ENCODE measurements around the gene NEURL1B. TPM values are rescaled to one million over a fixed set of nuclear protein-coding genes. Genes with fewer than 3 reads are reported as not detected.

Gene NEURL1B
- total RNA-seq, 1 donor from 2014 or later = 30.9 TPM

GRCh38 chr5:172634106-172634899 lies 6.8 kb upstream of the NEURL1B start:
- intact Hi-C loops (cut with DNase I) = no loop called here
- H3K4me1 ChIP-seq = peaks cover 10% of the 10 kb centered on the region
- H3K9me3 ChIP-seq = no peaks in the 10 kb centered on the region
- no peak overlapping the region for H3K27ac ChIP-seq
- H3K27me3 ChIP-seq = no peaks in the 10 kb centered on the region
- no peaks in the 10 kb centered on the region for H3K36me3 ChIP-seq
- no peak overlapping the region for H3K4me3 ChIP-seq
- DNase-seq (ENCODE audit: extremely low spot score in 2 of 2) = no peak
- TF ChIP-seq POLR2A (IDR thresholded peaks at IDR 0.05) (no peak), CTCF (IDR thresholded peaks at IDR 0.05) (no peak), POLR2AphosphoS5 (IDR thresholded peaks at IDR 0.05; ENCODE audit: insufficient read depth in 1 of 2, low read depth in 1 of 2) (no peak)

- no peak for TF ChIP-seq POLR2A (IDR thresholded peaks at IDR 0.05)
- Histone ChIP-seq H3K4me3 (no peak overlapping the region), H3K9me3 (no peaks in the 10 kb centered on the region), H3K36me3 (no peaks in the 10 kb centered on the region), H3K27ac (no peak overlapping the region), H3K4me1 (peaks cover 10% of the 10 kb centered on the region), H3K27me3 (no peaks in the 10 kb centered on the region)
- DNase-seq (ENCODE audit: extremely low spot score in 2 of 2) = no peak
- intact Hi-C loops (cut with DNase I) = no loop called here
These were observed 6.0 kb upstream of the NEURL1B start for GRCh38 chr5:172635038-172635437.

GRCh38 chr5:172636279-172637050 lies 4.6 kb upstream of the NEURL1B start:
- TF ChIP-seq CTCF (IDR thresholded peaks at IDR 0.05) = no peak
- no peak overlapping the region for H3K4me3 ChIP-seq
- no peaks in the 10 kb centered on the region for H3K9me3 ChIP-seq
- H3K36me3 ChIP-seq = no peaks in the 10 kb centered on the region
- DNase-seq (ENCODE audit: extremely low spot score in 2 of 2) = no peak
- intact Hi-C loops (cut with DNase I) = no loop called here
- no peak overlapping the region for H3K27ac ChIP-seq
- H3K27me3 ChIP-seq = no peaks in the 10 kb centered on the region
- peaks cover 19% of the 10 kb centered on the region for H3K4me1 ChIP-seq

- no peak for TF ChIP-seq CTCF (IDR thresholded peaks at IDR 0.05)
- peak in 1 of 2 donors; percentile 48 for TF ChIP-seq POLR2AphosphoS5 (IDR thresholded peaks at IDR 0.05; ENCODE audit: insufficient read depth in 1 of 2, low read depth in 1 of 2)
- no peak for TF ChIP-seq POLR2A (IDR thresholded peaks at IDR 0.05)
- intact Hi-C loops (cut with DNase I) = no loop called here
- DNase-seq (ENCODE audit: extremely low spot score in 2 of 2) = no peak
- Histone ChIP-seq H3K27ac (no peak overlapping the region), H3K36me3 (no peaks in the 10 kb centered on the region), H3K4me3 (no peak overlapping the region), H3K4me1 (peaks cover 26% of the 10 kb centered on the region), H3K27me3 (no peaks in the 10 kb centered on the region), H3K9me3 (no peaks in the 10 kb centered on the region)
These were observed 3.9 kb upstream of the NEURL1B start for GRCh38 chr5:172637110-172637580.

GRCh38 chr5:172637740-172638139 lies 3.3 kb upstream of the NEURL1B start:
- Histone ChIP-seq H3K4me3 (no peak overlapping the region), H3K27me3 (no peaks in the 10 kb centered on the region), H3K36me3 (no peaks in the 10 kb centered on the region), H3K27ac (no peak overlapping the region), H3K9me3 (no peaks in the 10 kb centered on the region), H3K4me1 (peaks cover 26% of the 10 kb centered on the region)
- no peak for DNase-seq (ENCODE audit: extremely low spot score in 2 of 2)
- intact Hi-C loops (cut with DNase I) = no loop called here
- TF ChIP-seq CTCF (IDR thresholded peaks at IDR 0.05) (no peak), POLR2A (IDR thresholded peaks at IDR 0.05) (no peak), POLR2AphosphoS5 (IDR thresholded peaks at IDR 0.05; ENCODE audit: insufficient read depth in 1 of 2, low read depth in 1 of 2) (no peak)
